Chondrocyte (in vitro differentiated cells): ENCODE data around the gene FAN1. TPM values are rescaled to one million over a fixed set of nuclear protein-coding genes. Genes with fewer than 3 reads are reported as not detected.

ENCODE experiments used
- DNase-seq: peaks from one replicate; pipeline ENCODE4 v3.0.0; 2021; ENCODE audit warnings: mixed read lengths, low spot score
- H3K27ac Mint-ChIP-seq: one replicate; pipeline ENCODE4 v1.8.0; 2021; ENCODE audit warnings: mild to moderate bottlenecking, moderate library complexity, mixed read lengths; ENCODE audit not compliant: unreplicated experiment
- H3K27me3 Mint-ChIP-seq: 2 replicates; pipeline ENCODE4 v1.8.0; 2021; ENCODE audit warnings: low read depth, mixed read lengths
- H3K36me3 Mint-ChIP-seq: 2 replicates; pipeline ENCODE4 v1.8.0; 2021; ENCODE audit warnings: low read depth, mixed read lengths
- H3K4me1 Mint-ChIP-seq: 2 replicates; pipeline ENCODE4 v1.8.0; 2021; ENCODE audit warnings: low read depth, mild to moderate bottlenecking, mixed read lengths
- H3K4me3 Mint-ChIP-seq: one replicate; pipeline ENCODE4 v1.8.0; 2021; ENCODE audit warnings: mild to moderate bottlenecking, moderate library complexity, mixed read lengths; ENCODE audit not compliant: unreplicated experiment
- H3K9me3 Mint-ChIP-seq: 2 replicates; pipeline ENCODE4 v1.8.0; 2021; ENCODE audit warnings: low read depth, mixed read lengths
- CTCF ChIP-seq: fragments of 200-600 bp; sonication (generic); IDR thresholded peaks from 2 replicates; pipeline ENCODE4 v1.5.0; 2021; ENCODE audit warnings: antibody characterized with exemption, mild to moderate bottlenecking, moderate library complexity
- total RNA-seq: library from RNA; stranded (reverse); gene quantifications from 3 replicates; pipeline ENCODE4 v1.2.1, GENCODE V29; 2021

Gene FAN1
- total RNA-seq, 1 donor from 2014 or later: 16.3 TPM

DNA sequence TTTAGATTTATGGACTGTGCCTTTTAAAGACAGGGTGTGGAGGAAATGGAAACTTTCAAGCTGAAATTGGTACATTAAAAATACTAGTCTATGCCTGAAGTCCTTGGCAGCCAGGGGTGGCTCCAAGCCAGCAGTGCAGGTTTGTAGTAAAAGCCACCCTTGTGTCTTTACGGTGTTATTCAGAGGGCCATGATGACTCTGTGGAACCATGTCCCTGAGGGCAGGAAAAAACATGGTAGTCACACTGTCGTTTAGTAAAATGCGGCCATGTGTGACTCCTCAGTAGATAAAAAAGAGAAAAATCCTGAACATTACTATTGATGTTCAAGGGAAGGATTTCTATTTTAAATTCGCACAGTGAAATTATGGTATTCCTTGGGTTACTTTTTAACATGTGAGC is 2.7 kb downstream of the FAN1 start:
- Mint-ChIP-seq H3K27me3 (no peaks in the 10 kb centered on the region), H3K4me3 (no peak overlapping the region), H3K9me3 (no peaks in the 10 kb centered on the region), H3K36me3 (peaks cover 9% of the 10 kb centered on the region), H3K4me1 (peaks cover 31% of the 10 kb centered on the region), H3K27ac (no peak overlapping the region)
- DNase-seq: no peak
- no peak for TF ChIP-seq CTCF

DNA sequence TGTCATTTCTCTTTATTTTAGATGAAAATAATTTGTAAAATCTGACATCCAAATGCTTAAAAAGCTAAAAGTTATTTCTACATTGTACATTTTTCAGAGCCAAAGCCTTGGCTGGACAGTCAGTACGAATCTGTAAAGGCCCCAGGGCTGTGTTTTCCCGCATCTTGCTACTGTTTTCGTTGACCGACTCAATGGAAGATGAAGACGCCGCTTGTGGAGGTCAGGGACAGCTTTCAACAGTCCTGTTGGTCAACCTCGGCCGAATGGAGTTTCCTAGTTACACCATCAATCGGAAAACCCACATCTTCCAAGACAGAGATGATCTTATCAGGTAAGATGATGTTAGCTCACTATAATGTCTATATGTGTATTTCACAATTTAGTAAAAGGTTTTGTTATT is 10.0 kb downstream of the FAN1 start:
- Mint-ChIP-seq H3K27me3 (no peaks in the 10 kb centered on the region), H3K9me3 (no peaks in the 10 kb centered on the region), H3K36me3 (peaks cover 22% of the 10 kb centered on the region), H3K4me3 (no peak overlapping the region), H3K27ac (no peak overlapping the region), H3K4me1 (no peaks in the 10 kb centered on the region)
- TF ChIP-seq CTCF: no peak
- no peak for DNase-seq

GRCh38 chr15:30917013-30917412 is 13.3 kb downstream of the FAN1 start:
- Mint-ChIP-seq H3K9me3 (no peaks in the 10 kb centered on the region), H3K27me3 (no peaks in the 10 kb centered on the region), H3K27ac (no peak overlapping the region), H3K4me1 (peaks cover 9% of the 10 kb centered on the region), H3K4me3 (no peak overlapping the region), H3K36me3 (peaks cover 19% of the 10 kb centered on the region)
- no peak for DNase-seq
- no peak for TF ChIP-seq CTCF

DNA sequence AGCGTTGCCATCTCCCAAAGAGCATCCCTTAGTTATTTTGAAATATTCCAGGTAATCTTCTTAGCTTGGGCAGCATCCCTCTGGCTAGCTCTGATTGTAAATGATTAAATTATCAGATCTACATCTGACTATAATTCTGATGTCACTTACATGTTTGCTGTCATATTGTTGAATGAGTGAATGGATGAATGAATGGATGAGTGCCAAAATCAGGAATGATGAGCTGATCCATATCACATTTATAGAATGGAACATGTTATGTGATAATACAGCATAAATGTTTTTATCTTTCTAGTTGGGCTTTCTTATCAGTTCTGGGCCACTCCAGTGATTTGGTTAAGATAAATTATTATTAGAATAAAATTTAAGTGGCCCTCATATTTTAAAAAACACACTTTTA is 14.0 kb downstream of the FAN1 start:
- TF ChIP-seq CTCF: no peak
- Mint-ChIP-seq H3K9me3 (no peaks in the 10 kb centered on the region), H3K27me3 (no peaks in the 10 kb centered on the region), H3K27ac (no peak overlapping the region), H3K4me3 (no peak overlapping the region), H3K36me3 (peaks cover 19% of the 10 kb centered on the region), H3K4me1 (peaks cover 15% of the 10 kb centered on the region)
- DNase-seq: no peak

- DNase-seq: no peak
- no peak overlapping the region for H3K4me3 Mint-ChIP-seq
- no peak overlapping the region for H3K27ac Mint-ChIP-seq
- no peaks in the 10 kb centered on the region for H3K9me3 Mint-ChIP-seq
- no peaks in the 10 kb centered on the region for H3K27me3 Mint-ChIP-seq
- peaks cover 22% of the 10 kb centered on the region for H3K4me1 Mint-ChIP-seq
- TF ChIP-seq CTCF: no peak
- H3K36me3 Mint-ChIP-seq: peaks cover 19% of the 10 kb centered on the region
These were observed 14.7 kb downstream of the FAN1 start for GRCh38 chr15:30918366-30918765.
